T47D (cell line): ENCODE measurements around the gene ERP27.

Experiments
- DNase-seq, 2 experiments: peaks; one replicate each; pipeline versions ENCODE4 v3.0.0 to v3.0.0-alpha.2; 2011 to 2012; ENCODE audit warnings: low read depth in 1 of 2, low spot score in 1 of 2
- JUND ChIP-seq: IDR thresholded peaks from 2 replicates; pipeline ENCODE4 v1.6.1; 2012; ENCODE audit warnings: low read depth
- in situ Hi-C: cut with HindIII; loops from 2 replicates; pipeline ENCODE4 v1.10.0; 2016; ENCODE audit warnings: low sequenced_read_pairs, low pct_unique_long_range_greater_than_20kb

Gene ERP27

GRCh38 chr12:14938301-14938700 is at the start of gene ERP27:
TSS of gene ERP27 (minus strand) at chr12:14938537. CDS start at chr12:14938508, 29 bp downstream.
- no peak for TF ChIP-seq JUND
- no peak for DNase-seq
- in situ Hi-C loops: no loop called here

DNA sequence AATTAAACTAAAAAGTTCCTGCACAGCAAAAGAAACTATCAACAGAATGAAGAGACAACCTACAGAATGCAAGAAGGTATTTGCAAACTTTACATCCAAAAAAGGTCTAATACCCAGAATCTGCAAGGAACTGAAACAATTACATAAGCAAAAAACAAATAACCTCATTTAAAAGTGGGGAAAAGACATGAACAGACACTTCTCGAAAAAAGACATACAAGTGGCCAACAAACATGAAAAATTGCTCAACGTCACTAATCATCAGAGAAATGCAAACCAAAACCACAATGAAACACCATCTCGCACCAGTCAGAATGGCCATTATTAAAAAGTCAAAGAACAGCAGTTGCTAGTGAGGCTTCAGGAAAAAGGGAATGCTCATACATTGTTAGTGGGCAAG is 49.7 kb upstream of the ERP27 start:
- TF ChIP-seq JUND: no peak
- in situ Hi-C loops: no loop called here
- DNase-seq: no peak

- in situ Hi-C loops: no loop called here
- no peak for DNase-seq
- no peak for TF ChIP-seq JUND
Observed at GRCh38 chr12:14986449-14986848, 48.1 kb upstream of the ERP27 start.

- in situ Hi-C loops: no loop called here
- DNase-seq: no peak
- TF ChIP-seq JUND: no peak
Observed at GRCh38 chr12:14984766-14985285, 46.5 kb upstream of the ERP27 start.

DNA sequence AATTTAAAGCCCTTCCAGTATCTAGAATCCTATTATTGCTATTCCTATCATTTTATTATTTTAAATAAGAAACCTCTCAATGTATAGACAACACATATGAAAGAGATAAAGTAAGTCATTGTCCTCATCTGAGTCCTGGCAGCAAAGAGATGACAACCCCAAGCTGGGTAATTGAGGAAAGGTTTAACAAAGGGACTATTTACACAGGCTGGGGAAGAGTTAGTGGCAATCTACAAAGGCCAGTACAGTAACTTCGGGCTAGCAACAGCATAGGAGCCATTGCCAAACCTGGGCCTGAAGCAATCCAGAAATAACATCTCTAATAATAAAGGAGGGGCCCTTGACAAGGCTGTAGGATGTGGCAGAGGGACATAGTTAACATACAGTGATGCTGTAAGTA is 45.7 kb upstream of the ERP27 start:
- in situ Hi-C loops: no loop called here
- no peak for DNase-seq
- TF ChIP-seq JUND: no peak

DNA sequence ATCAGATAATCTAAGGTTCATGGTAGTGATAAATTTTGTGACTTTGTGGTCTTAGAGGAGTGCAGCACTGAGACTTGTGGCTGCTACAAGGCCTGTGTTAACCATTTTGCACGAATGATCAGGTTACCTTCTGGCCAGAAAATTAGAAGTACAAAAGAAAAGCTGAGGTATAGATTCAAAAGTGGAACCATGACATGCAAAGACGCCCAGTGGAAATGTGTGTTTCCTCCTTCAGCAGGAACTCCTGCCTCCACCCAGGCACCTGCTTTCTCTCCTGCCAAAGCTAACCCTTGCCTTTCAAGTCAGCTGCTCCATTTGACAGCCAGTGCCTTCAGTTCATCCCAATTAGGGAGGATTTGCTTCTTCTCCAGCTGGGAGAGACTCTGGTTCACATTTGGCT is 44.7 kb upstream of the ERP27 start:
- no peak for DNase-seq
- in situ Hi-C loops: no loop called here
- TF ChIP-seq JUND: no peak

GRCh38 chr12:14982562-14982961 is 44.2 kb upstream of the ERP27 start:
- TF ChIP-seq JUND: no peak
- in situ Hi-C loops: no loop called here
- DNase-seq: no peak

DNA sequence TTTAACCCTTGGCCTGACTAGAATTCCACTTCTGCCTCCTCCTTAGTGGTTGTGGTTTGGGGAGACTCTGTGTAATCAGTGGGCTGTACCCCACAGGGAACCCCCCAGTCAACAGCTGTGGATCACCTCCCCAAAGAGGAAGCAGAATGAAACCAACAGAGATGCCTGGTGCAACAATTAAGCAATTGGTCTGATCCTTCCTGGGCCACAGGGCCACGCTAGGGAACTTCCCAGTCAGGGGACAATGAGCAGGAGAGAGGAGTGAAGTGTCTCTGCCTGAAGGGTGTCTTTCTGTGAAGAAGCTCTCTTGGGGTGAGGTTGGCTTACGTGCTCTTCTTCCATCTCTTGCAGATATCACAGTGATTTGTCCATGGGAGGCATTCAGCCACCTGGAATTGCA is 42.7 kb upstream of the ERP27 start:
- no peak for DNase-seq
- in situ Hi-C loops: no loop called here
- no peak for TF ChIP-seq JUND

DNA sequence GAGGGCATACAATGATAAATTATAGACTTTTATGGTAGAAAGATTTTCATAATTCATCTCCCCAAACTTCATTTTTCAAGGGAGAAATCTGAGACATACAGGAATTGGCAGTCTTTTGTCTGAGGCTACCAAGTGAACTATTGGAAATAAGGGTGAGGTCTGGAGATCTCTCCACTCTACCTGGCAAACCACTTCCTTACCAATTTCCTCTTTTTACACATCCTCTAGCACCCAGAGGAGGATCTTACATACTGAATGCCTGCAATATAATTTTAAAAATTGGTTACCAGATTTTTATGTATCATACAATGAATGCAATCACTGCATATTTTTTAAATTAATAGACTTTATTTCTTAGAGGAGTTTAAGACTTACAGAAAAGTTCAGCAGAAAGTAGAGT is 41.1 kb upstream of the ERP27 start:
- TF ChIP-seq JUND: no peak
- in situ Hi-C loops: no loop called here
- DNase-seq: no peak

GRCh38 chr12:14976658-14977057 is 38.3 kb upstream of the ERP27 start:
- no peak for TF ChIP-seq JUND
- DNase-seq: no peak
- in situ Hi-C loops: no loop called here

DNA sequence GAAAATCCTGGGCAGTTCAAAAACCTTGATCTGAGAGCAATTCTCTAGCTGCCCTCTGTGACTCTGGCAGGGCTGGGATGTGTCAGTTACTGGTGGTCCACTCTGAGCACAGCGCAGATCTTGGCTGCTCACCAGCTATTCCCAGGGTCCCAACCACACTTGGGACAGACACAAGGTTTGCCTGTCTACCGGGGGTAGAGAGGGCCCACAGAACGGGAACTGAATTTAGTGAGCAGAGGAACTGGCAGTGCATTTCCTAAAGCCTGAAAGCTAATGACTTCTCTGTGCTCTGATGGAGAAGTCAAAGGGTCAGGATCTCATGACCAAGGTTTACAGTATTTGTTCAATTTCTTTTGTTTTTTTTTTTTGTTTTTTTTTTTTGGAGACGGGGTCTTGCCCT is 37.1 kb upstream of the ERP27 start:
- DNase-seq: no peak
- in situ Hi-C loops: no loop called here
- no peak for TF ChIP-seq JUND

- in situ Hi-C loops: no loop called here
- DNase-seq: no peak
- TF ChIP-seq JUND: no peak
Observed at GRCh38 chr12:14974633-14975032, 36.3 kb upstream of the ERP27 start.

- in situ Hi-C loops: no loop called here
- no peak for TF ChIP-seq JUND
- DNase-seq: no peak
Observed at GRCh38 chr12:14972816-14973215, 34.5 kb upstream of the ERP27 start, which contains the start of gene PDE6H. TSS of gene PDE6H (plus strand) at chr12:14973042. CDS start at chr12:14978013, 4,971 bp downstream.

GRCh38 chr12:14970473-14970872 is 32.1 kb upstream of the ERP27 start:
- no peak for DNase-seq
- TF ChIP-seq JUND: no peak
- in situ Hi-C loops: no loop called here

DNA sequence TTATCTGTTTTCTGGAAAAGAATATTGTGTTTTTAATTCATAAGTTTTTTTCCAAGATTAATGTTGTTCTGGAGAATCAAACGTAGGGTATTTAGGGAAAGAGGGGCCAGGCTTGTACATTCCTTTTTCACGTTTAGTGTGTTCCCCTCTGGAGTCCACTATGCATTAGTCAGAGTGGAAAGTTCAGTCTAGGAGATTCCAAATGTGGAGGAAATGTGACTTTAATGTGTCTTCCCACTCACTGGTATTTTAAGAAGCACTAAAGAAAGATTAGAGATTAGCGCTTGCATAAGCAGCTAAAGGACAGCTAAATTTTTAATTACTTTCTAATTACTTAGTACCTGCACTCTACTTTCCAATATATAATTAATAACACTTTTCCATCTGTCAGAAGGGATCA is 30.1 kb upstream of the ERP27 start:
- no peak for DNase-seq
- TF ChIP-seq JUND: no peak
- in situ Hi-C loops: no loop called here
